GM18907 (cell line): ENCODE results near the gene SLC7A8.
"Not testable (repeated sequence)": the region's sequence is repeated elsewhere in the genome, so short reads cannot be mapped to it uniquely, and the experiment has no call there.

Experiments used
- ATAC-seq: cut with Tn5 transposase; IDR thresholded peaks from one replicate; pipeline ENCODE4 v1.9.1; 2021; ENCODE audit warnings: mild to moderate bottlenecking, moderate library complexity; ENCODE audit not compliant: unreplicated experiment

Gene SLC7A8

DNA sequence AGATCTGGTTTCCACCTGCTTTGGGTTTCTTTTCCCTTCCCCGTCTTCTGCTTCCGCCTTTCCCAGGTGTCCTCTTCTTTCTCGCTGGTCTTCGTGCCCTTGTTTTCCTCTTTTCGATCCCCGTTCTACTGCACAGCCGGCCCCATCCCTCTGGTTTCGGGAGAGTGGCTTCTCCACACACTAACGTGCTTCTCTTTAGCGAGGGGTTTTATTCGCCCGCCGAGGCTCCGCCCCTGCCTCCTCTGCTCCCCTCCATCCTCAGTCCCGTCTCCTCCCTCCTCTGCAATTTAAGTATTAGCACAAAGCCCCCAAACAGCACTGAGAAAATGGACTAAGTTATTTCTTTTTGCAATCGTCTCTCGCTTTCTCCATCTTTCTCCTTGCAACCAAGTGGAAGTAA lies at the start of gene SLC7A8:
Gene SLC7A8, minus strand, starts transcription at position 182 of the 400 bp plus-strand sequence. CDS start 746 bp downstream, outside the sequence.
- no peak for ATAC-seq

DNA sequence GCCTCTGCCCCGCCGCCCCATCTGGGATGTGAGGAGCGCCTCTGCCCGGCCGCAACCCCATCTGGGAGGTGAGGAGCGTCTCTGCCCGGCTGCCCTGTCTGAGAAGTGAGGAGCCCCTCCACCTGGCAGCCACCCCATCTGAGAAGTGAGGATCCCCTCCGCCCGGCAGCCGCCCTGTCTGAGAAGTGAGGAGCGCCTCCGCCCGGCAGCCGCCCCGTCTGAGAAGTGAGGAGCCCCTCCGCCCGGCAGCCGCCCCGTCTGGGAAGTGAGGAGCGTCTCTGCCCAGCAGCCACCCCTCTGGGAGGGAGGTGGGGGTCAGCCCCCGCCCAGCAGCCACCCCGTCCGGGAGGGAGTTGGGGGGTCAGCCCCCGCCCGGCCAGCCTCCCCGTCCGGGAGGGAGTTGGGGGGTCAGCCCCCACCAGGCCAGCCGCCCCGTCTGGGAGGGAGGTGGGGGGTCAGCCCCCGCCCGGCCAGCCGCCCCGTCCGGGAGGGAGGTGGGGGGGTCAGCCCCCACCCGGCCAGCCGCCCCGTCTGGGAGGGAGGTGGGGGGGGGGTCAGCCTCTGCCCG lies 48.9 kb upstream of the SLC7A8 start:
- not testable (repeated sequence) for ATAC-seq

DNA sequence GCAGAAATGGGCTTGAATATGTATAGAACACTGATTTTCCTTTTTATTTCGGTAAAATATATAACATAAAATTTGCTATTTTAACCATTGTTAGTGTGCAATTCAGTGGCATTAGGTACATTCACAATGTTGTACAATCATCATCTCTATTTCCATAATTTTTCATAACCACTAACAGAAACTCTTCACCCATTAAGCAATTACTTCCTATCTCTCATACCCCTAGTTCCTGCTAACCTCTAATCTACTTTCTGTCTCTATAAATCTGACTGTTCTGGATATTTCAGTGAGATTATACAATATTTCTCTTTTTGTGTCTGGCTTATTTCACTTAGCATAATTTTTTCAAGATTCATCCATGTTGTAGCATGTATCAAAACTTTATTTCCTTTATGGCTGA lies 45.4 kb upstream of the SLC7A8 start:
- no peak for ATAC-seq

DNA sequence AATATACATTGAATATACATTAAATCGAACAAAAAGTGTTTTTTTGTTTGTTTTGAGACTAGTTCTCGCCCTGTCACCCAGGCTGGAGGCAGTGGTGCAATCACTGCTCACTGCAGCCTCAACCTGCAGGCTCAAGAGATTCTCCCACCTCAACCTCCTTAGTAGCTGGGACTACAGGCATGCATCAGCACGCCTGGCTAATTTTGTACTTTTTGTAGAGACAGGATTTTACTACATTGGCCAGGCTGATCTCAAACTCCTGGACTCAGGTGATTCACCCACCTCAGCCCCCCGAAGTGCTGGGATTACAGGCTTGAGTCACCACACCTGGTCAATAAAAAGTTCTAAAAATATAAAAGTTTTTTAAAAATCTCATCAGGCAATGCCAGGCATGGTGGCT lies 44.1 kb upstream of the SLC7A8 start:
- ATAC-seq = no peak

DNA sequence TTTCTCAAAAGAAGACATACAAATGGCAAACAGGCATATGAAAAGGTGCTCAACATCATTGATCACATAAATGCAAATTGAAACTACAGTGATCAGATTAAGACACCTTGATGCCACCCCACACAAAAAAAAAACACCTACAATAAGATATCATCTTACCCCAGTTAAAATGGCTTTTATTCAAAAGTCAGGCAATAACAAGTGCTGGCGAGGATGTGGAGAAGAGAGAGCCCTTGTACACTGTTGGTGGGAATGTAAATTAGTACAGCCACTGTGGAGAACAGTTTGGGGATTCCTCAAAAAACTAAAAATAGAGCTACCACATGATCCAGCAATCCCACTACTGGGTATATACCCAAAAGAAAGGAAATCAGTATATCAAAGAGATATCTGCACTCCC lies 41.5 kb upstream of the SLC7A8 start:
- ATAC-seq = not testable (repeated sequence)

DNA sequence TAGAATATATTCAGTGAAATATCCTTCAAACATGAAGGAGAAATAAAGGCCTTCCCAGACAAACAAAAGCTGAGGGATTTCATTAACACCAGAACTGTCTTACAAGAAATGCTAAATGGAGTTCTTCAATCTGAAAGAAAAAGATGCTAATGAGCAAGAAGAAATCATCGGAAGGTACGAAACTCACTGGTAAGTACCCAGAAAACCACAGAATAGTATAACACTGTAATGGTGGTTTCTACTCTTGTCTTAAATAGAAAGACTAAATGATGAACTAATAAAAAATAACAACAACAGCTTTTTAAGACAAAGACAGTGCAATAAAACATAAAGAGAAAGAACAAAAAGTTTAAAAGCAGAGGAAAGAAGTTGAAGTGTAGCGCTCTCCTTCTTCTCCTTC lies 35.6 kb upstream of the SLC7A8 start:
- no peak for ATAC-seq

DNA sequence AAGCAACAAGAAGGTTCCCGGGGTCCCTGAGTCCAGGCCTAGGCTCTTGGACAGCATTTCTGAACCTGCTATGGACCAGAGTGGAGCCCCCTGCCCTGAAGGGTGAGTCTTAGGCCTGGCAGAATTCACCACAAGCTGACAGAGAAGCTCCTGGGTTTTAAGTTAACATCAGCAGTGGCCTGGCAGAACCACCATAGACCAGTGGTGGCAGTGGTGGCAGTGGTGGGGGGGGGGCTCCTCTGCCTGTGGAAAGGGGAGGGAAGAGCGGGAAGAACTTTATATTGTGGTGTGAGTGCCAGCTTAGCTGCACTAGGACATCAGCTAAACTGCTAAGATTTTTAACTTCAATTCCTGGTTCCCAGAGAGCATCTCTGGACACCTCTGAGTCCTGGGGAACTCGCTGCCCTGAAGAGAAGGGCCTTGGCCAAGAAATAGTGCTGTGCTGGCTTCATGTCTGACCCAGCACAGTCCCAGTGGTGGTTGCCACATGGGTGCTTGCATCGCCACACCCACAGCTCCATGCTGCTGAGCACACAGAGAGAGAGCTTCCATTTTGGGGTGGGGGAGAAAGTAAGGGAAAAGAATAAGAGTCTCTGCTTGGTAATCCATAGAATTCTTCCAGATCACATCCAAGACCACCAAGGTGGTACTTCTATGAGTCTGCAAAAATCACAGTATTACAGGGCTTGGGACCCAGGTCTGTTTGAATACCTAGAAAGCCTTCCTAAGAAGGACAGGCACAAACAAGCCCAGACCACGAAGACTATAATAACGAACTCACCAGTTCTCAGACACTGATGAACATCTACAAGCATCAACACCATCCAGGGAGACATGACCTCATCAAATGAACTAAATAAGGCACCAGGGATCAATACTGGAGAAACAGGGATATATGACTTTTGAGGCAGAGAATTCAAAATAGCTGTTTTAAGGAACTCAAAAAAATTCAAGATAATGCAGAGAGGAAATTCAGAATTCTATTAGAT lies 33.9 kb upstream of the SLC7A8 start:
- no peak for ATAC-seq

DNA sequence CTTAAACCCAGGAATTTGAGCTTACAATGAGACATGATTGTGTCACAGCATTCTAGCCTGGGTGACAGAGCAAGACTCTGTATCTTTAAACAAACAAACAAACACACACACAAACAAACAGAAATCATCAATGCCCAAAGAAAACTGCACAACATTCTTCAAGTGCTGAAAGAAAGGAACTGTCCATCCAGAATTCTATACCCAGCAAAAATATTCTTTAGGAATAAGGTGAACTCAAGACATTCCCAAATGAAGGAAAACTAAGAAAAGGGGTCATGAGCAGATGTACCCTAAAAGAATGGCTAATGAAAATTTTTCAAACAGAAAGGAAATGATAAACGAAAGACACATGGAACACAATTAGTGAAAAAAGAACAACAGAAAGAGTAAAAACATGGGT lies 32.0 kb upstream of the SLC7A8 start:
- no peak for ATAC-seq

DNA sequence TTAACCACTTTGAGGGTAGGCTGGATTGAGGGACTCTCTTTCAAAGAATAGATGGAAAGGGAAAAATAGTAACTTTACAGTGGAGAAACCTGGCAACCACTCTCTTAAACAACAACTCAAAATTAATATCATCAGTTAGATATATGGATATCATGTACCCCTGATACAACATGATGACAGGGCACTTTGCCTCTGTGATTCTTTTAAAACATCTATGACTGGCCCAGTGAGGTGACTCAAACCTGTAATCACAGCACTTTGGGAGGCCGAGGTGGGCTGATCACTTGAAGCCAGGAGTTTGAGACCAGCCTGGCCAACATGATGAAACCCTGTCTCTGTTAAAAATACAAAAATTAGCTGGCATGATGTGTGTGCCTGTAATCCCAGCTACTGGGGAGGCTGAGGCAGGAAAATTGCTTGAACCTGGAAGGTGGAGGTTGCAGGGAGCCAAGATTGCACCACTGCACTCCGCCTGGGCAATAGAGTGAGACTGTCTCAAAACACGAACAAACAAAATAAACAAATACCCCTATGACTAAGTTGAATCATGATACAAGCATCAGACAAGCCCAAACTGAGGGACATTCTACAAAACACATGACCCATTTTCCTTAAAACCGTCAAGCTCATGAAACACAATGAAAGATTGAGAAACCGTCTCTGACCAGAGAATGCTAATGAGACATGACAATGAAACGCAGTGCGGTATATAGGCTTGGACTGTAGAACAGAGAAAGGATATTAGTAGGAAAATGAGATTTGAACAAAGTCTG lies 26.4 kb upstream of the SLC7A8 start:
- no peak for ATAC-seq

DNA sequence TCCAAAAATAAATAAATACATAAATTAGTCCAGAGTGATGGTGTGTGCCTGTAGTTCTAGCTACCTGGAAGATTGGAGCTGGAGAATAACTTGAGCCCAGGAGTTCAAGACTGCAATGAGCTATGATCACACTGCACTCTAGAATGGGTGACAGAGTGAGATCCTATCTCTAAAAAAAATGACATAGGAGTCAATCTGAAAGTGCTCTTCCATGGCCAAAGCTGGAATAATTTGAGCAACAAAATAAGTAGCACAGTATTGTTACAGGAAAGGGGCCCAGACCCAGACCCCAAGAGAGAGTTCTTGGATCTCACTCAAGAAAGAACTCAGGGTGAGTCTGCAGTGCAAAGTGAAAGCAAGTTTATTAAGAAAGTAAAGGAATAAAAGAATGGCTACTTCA lies 24.9 kb upstream of the SLC7A8 start:
- no peak for ATAC-seq

DNA sequence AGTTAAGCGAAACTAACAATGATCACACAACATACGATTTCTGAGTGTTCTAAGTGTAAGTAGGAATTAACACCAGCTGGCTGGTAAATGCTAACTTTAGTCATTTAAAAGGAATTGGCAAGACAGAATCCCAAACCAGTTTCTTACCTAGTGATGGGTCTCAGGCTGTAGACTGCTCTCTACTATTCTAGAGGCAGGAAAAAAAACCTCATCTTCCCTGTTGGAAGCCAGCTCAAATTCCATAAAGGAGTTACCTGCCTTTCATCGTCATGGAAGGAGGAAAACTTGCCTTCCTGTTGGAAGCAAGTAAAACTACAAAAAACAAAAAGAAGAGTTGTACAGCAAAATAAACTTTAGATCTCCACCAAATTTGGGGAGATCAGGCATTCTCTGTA lies 23.7 kb upstream of the SLC7A8 start:
- no peak for ATAC-seq

DNA sequence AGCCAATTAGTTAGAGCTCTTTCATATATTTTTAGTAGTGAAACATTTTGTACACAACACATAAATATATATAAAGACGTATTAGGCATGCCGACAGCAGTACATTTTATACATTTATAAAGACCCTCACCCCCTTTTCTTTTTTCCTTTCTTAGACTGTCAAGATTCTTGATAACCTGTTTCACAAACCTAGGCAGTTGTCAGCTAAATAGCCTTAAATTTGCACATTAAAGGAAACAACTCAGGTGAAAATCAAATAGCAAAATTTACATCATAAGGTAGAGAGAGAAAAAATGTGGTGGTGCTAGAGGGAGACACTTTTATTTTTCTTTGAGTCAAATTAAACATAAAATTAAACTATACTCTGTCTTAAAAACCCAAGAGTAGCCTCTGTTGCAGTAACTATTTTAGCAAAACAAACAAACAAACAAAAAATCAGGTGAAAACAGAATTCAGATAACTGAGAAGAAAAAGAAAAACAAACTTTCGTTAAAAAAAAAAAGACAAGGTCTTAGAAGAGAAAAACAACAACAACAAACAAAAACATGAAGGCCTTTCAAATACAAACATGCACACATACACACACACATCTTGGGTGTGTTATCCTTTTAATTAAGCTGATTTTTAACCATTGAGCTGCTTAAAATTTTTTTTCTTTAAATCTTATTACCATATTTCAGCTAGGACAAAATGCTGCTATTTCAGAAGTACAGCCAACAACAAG lies 23.1 kb upstream of the SLC7A8 start:
- no peak for ATAC-seq

DNA sequence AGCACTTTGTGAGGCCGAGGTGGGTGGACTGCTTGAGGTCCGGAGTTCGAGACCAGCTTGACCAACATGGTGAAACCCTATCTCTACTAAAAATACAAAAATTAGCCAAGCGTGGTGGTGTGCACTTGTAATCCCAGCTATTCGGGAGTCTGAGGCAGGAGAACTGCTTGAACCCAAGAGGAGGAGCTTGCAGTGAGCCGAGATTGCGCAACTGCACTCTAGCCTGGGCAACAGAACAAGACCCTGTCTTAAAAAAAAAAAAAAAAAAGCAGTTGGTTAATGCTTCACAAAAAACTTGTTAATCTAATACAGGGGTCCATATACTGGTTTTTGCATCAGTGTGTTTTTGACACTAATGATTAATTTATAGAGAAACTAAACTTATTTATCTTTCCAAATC lies 18.5 kb upstream of the SLC7A8 start:
- no peak for ATAC-seq

DNA sequence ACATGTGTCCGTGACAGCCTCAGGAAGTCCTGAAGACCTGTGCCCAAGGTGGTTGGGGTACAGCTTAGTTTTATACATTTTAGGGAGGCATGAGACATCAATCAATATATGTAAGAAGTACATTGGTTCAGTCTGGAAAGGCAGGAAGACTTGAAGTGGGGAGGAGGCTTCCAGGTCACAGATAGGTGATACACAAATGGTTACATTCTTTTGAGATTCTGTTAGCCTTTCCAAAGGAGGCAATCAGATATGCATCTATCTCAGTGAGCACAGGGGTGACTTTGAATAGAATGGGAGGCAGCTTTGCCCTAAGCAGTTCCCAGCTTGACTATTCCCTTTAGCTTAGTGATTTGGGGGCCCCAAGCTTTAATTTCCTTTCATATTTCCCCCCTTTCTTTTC lies 15.7 kb upstream of the SLC7A8 start:
- ATAC-seq = not testable (repeated sequence)

DNA sequence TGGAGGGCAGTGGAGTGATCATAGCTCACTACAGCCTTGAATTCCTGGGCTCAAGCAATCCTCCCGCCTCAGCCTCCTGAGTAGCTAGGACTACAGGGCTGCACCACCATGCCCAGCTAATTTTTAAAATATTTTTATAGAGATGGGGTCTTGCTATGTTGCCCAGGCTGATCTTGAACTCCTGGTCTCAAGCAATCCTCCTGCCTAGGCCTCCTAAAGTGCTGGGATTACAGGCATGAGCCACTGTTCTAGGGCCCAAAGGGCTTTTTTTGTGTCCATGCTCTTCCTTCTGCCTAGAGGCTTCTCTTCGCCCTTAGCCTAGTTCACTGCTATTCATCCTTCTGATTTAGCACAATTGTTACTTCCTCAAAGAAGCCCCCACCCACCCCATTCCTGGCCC lies 13.0 kb upstream of the SLC7A8 start:
- not testable (repeated sequence) for ATAC-seq

DNA sequence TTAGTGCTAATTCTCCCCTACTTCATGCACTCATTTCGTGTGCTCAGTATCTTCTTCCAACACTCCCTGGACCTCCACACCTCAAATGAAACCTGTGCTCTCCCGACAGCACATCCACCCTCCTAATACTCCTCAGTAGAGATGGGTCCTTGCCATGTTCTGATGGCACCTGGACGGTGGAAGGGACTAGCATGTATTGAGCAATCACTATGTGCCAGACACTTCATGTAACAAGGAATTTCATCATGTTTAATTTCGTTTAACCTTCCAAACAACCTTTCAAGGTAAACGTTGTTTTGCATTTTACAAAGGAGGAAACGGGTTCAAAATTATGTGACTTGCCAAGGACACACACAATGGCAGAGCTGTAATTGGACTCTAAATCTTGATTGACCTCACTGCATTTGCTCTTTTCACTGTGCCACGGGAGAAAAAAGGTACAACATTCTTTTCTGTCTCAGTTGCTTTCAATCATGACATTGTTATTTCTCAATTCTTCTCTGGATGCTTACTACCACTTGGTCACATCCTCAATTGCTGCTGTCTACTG lies 12.2 kb upstream of the SLC7A8 start:
- ATAC-seq = no peak

DNA sequence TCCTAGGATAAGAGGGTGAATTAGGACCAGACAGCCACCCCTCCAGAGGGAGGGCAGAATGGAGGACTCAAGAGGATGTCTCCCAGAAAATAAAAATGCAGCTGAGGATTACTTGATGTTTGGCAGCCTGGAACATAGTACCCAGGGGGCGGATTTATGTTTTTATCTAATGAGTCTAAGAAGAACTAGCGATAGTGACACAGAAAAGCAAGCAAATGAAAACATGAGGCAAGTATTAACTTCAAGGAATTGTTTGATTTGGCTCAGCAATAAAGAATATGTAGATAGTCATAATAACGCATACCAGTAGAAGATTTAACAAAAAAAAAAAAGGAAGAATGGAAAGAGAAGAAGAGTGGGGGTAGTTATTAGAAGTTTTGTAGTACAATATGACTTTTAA lies 10.0 kb upstream of the SLC7A8 start:
- ATAC-seq = no peak

DNA sequence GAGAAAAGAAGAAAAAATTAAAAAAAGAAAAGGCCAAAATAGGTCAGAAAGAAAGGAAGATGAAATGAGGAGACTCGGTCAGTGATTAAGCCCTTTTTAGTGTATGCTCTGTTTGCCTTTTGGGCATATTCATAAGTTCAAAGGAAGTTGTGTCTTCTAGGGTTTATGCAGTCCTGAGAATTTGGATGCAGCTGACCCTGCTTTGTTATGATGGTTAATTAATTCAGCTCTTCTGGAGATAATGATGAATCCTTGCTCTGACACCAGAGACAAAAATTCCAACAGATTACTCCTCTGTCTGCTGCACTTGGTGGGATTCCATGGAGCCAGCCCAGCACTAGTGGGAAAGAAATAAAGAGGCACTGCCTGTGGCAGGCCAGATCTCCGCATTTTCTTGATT lies 4.5 kb upstream of the SLC7A8 start:
- no peak for ATAC-seq

DNA sequence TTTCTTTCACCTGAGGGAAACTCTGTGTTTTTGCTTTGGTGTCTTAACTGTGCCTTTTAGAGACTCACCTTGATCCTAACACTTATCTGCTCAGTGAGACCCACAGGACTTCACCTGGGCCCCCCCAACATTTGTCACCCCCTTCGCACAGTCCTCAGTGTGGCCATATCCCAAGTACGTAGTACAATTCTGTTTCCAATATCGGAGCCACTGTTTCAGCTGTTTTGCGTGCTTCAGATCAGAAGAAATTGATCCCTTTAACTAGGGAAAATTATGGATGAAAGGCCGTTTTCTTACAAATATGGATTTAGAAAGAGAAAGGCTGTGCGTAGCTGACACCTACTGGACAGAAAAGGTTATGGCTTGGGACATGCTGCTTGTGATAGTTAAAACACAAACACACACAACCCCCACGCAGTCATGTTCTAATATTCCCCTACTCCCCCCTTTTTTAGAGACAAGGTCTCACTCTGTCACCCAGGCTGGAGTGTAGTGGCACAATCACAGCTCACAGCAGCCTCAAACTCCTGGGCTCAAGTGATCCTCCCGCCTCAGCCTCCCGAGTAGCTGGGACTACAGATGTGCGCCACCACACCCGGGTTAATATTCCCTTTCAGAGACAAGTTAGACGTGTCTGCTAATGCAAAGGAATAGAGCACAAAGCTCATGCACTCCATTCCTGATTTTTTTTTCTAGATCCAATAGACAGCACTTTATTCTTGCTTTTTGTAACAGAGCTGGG lies 3.6 kb upstream of the SLC7A8 start:
- no peak for ATAC-seq

DNA sequence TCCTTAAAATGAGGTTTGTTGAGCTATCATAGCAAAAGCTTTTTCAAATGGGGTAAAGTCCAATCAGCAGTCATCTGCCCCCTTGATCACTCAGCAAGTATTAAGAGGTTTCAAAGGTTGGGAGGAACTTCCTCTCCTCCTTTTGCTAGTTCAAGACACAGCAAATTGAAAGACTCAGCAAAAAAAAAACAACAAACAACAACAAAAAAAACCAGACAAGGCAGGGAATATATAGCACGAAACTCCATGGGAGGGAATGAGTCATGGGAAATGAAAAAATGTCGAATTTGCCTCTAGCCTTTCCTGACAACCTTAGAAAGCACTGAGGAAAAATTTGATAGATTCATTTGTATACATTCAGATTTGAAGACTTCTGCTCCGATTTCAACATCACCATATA lies 1.6 kb upstream of the SLC7A8 start:
- ATAC-seq = no peak
